NCI-H2171 (cell line): Measurements from ENCODE around the gene CNIH3.
A peak's percentile ranks its signal among the peaks of the same experiment; 100 is the strongest.

Experiments
- DNase-seq: peaks from one replicate; lab custom pipeline; 2025; lab: John Stamatoyannopoulos, UW

CNIH3 gene

DNA sequence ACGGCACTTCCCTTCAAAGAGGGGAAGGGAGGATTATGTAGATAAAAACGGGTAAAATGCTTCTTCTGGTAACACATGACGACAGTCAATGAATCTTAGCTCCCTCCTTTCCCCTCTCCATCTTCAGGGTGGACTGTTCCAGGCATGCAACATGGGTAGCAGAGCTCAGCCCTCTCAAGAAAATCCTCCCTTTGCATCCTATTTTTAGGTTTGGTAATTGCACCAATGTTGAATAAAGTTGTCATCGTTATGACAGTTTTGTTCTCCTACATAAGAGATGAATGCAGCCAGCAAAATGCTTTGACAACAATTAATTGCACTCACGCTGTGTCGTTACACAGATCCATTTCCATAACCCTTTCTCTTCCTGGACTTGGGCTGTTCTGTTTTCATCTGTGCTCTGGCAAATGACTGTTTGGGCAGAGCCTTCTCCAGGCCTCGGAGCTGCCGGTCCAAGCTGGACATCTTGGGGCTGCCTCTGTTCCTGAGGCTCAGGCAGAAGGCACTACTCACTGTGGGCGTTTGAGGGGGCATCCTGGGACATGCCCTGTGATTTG, 127.6 kb downstream of the CNIH3 start:
- DNase-seq, result no peak

DNA sequence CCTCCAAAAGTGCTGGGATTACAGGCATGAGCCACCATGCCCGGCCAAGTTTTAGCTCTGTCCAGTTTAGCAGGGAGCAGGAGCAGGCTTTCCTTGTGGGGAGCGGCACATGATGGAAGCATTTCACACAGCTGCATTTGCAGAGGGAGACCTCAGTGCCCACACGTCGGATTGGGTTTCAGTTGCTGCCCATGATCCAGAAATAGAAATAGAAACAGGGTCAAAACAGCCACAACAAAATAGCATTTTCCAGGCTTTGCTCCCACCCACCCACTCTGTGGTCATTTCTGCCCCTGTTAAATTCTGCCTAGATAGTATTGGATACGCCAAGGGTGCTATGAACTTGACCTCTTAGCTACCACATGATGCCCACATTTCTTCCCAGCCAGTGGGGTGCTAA, 128.4 kb downstream of the CNIH3 start:
- DNase-seq, result no peak

DNA sequence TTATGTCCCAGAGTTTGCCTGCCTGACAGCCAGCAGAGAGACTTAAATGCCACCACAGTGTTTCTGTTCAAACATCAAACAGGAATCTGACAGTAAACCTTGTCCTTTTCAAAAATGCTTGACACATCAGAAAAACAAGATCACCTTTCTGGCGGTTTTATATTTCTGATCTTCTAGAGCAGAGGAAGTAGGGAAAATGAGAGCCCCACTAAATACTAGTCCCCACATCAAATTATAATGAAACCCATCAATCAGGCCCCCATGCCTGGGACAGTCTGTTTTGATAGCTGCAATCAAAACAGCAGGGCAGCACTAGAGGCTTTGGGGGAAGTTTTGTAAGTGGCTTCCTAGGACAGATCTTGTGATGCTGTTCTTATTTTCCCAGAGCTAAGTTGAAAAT, 129.3 kb downstream of the CNIH3 start:
- DNase-seq, result no peak

DNA sequence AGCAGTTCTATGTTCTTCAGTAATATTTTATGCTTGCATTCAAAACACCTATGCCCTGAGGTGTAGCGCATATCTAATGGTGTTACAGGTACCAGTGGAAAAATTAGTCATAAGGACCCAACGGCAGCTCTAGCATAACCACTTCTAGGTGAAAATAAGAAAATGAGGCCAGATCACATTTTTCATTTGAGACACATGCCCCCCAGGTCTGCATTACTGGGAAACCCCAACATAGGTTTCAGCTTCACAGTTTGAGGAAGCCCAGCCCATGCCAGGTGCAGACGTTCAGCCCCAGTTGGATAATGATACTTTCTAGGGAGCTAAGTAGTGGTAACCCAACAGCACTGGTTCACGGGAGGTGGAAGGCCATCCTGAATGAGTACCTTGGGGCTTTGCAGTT, 129.8 kb downstream of the CNIH3 start:
- no peak for DNase-seq

DNA sequence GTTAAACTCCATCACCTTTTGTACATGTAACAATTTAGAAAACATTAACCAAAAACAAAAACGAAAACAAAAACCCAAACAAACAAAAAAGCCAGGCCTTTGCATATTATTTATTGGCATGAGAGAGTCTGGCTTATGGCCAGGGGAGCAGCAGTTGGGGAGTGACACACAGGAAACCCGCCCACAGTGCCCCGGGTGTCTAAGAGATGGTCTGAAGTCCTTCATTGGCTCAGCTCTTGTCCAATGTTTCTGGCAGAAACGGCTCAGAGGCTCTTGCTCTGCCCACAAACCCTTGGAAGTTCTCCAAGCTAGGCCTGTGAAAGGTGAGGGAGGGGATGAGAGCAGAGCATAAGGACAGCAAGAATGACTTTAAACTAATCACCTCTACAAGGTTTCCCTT, 131.5 kb downstream of the CNIH3 start:
- peak; percentile 28 for DNase-seq

DNA sequence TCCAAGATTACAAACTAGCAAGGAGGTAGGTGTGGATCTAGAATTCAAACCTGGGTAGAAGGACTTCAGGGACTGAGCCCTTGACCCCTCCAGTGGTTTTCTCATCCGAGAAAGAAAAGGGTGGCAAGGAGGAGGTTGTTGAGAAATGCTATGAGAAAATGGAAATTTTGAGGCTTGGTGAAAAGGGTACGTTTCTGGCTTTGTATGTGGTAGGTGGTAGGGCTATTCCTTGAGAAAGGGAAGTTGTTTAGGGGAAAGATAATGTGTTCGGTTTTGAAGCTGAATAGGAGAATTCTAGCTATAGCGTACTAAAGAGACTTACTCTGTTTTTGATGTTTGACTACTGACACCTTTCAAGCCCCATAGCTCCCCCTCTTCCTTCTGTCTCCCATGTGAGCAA, 133.8 kb downstream of the CNIH3 start:
- no peak for DNase-seq

DNA sequence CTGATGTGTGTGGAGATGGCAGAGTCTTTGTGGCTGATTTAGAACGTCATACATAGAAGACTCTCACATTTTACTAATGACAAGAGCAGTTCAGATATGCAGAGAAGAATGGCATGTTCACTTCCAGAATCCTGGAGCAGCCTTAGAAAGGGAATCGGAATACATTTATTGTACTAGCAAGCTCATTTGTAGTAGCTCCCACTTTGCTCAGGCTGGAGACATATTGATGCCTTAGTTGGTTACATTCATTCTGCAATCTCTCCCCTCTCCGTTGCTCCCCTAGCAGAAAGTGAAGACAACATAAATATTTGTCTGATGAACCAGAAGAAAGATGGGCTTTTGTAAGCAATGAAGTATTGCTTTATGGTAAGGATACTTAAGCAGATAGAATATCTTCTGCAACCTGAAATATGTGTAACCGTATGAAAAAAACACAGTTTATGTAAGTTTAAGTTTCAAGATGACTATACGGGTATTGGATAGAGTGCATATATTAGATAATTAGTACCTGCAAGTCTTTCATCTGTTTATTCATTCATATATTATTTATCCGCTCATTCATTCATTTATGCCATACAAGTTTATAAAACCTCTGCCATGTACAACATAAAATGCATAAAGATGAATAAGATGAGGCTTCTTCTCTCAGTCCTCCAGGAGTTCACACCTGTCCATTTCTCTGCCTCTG, 135.7 kb downstream of the CNIH3 start:
- no peak for DNase-seq

DNA sequence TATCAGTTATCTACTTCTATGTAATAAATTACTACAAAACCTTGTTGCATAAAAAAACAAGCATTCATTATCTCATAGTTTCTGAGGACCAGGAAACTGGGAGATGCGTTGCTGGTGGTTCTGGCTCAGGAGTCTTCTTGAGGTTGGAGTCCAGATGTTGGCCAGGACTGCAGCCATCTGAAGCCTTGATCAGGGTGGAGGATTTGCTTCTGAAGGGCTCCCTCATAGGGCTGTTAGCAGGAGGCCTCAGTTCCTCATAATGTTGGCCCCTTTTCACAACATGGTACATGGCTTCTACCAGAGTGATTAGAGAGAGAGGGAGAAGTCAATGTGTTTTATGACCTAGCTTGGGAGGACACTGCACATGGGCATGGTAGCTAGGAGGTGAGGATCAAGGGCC, 137.4 kb downstream of the CNIH3 start:
- DNase-seq, result no peak

DNA sequence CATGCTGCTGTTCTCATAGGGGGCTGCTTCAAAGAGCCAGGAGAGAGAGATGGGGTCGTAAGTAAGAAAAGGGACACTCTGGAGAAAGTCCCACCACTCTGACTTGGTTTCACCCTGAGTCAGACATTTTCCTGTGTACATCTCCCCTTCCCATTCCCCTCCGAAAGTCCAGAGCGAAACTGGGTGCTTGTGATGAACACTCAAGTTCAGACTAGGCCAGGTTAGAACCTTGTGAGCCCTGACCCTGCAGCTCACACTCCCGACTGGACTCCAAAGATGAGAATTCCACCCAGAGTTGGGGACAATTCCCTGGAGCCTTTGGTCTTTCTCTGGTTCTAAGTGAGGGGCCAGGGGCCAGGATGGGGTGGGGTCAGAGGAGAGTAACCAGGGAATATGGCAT, 139.5 kb downstream of the CNIH3 start:
- no peak for DNase-seq

DNA sequence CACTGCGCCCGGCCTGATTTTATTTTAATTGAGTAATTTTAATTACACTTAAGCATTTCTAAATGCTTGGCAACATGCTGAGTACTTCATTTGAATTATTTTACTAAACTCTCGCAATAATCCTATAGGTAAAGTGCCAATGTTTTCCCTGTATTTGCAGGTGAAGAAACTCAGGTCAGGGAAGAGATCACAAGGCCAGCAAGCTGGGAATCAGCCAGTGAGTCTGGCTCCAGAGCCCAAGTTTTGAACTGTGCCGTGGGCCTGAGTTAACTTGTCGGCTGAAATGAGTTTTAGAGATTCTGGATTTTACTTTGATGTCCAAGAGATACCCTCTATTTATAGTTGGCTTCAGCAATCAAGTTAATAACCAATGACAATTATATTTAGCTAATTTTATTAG, 141.4 kb downstream of the CNIH3 start:
- no peak for DNase-seq

DNA sequence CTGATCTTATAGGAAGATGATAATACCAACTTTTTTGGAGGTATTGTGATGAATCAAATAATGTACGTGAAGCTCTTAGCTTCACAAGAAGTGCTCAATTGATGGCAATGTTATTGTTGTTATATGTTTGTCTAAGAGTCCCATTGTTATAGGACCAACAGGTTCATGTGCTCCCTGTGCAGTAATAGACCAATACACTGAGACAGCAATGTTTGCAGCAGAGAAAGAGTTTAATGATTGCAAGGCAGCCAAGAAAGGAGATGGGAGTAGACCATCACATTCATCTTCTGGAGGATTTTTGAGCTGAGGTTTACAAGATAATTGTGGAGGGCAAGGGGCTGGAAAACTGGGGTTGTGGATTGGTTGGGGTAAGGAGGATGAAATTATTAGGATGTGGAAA, 143.0 kb downstream of the CNIH3 start:
- DNase-seq, result no peak

DNA sequence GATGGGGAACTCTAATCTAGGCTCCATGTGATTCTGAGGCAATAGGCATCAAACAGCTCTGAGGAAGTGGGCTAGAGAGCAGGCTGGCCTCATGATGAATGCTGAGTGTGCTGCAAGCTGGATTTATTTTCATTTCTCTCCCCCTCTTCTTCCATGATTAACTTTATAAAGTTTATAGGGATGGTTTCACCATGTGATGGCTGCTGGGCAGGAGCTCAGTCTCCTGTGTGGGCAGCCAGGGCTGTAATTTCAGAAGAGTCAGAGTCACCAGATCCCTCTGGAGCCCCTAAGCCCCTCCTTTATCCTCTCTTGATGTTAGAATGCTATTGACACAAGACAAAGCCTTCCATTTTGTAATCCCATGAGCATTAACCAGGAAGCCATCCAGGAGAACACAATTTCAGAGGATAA, 143.6 kb downstream of the CNIH3 start:
- DNase-seq, result no peak

DNA sequence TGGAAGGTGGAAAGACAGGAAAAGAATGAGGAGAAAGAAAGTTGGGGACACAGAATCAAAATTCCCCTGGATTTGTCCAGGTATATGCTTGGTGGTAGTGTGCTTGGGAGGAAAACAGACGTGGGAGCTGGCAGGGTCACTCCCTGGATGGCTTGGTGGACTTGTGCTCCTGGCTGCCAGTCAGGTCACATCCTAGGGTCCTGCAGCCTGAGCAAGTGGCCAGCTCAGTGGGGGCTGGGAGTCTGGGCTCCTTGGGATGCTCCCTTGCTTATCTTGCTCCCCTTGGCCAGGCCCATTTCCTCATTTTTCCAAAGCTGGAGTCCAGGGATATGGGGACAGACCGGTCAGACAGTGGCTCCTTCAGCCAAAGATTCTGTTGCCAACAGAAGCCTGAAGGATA, 144.0 kb downstream of the CNIH3 start:
- DNase-seq, result no peak

DNA sequence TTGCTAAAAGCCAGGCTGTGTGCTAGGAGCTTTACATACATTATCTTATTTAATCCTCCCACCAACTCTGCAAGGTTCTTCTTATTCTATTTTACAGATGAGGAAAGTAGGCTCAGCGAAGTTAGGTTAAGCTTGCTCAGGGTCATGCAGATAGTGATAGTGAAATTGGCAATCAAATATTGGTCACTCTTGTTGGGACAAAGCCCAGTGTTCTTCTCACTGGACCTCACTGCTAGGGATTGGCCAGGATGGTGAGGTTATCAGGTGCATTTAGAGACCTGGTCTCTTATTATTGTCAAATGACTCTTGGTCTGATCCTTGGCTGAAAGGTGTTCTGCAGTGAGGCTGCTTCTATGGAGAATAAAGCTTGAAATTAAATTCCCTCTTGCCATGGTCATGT, 145.1 kb downstream of the CNIH3 start:
- DNase-seq, result no peak

DNA sequence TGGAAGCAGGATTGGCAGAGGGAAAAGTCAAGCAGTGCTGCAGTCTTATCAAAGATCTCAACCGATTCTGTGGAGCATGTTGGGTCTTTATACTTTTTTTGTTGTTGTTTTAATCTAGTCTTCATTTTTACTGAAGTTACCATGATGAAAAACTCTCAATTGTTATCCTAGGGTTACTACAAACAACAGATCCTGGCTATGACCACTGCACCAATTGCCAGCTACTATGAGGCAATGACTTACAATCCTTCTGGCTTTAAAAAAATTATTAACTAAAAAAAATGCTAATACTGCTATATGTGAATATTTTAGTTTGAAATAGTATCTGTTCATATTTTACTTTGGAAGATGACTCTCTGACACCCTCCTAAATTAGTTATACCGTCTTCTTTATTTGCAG, 145.9 kb downstream of the CNIH3 start:
- DNase-seq, result no peak

DNA sequence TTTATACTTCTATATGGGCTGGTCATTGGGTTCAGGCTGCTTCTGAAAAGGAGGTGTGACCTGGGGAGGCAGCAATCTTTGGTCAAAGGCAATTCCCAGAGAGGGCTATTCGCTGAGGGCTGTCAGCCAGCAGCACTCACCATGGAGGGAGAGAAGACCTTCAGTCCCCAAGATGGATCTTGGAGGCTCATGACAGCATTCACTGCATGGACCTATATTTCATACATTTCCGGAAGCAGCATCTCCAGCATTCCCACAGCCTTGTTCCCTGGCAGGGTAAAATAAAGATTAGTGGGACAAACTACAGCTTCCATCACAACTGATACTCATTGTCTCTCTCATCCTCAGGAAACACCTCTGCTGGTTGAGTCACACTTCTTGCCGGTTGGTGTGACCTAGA, 146.6 kb downstream of the CNIH3 start:
- no peak for DNase-seq

DNA sequence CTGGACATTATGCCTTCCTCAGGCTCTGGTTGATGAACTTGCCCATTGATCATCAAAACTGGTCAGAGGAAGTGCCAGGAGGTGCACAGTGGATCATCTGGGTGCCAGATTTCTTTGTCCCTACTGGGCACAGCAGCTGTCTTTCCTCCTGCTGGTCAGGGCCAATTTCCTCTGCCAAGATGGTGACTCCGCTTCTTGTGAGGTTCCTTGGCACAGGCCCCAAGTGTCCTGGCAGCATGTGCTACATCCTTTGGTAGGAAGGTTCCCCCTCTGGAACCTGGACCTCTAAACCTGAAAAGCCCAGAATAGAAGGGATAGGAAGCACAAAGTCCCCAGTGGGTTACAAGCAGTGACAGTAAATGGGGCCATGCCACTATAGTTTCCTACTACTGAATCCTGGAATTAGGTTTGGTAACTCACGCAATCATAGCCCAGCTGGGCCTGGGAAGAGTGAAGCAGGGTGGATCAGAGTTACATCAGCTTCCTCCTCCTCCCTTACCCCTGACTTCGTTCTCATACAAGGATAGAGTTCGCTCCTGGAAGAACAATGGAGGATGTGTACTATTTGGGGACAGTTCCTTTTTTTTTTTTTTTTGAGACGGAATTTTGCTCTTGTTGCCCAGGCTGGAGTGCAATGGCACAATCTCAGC, 147.1 kb downstream of the CNIH3 start:
- DNase-seq, result no peak

DNA sequence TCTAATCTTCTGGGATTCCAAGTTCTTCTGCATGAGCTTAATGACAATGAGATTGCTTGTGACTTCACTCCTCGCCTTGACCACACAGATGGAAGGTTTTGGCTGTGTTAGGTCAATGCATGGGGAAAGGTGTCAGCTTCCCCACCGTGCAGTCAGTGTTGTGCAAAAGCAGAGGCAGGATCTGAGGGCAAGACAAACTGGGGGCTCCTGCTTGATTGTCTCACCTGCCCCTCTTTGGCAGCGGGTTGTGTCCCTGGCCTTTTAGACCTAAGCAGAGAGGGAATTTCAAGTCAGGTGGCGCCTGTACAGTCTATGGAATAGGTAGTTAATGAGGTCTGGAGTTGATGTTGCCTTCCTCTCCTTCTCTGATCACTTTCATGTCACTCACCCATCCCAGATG, 150.1 kb downstream of the CNIH3 start:
- no peak for DNase-seq

DNA sequence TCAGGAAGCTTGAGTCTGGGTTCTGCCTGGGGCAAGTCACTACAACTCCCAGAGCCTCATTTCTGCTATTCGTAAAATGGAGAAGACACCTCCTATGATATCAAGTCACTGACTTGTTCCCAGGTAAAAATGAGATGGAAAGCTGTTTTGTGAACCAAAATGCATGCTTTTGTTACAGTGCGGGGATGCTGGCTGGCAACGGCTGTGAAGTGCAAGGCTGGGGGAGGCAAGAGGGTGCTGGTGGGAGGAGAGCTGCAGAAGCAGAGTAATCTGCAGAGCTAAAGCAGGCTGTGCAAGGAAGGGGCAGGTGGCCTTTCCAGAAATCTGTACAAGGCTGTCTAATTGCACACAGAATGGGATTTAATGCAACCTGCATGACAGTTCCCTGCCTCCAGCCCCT, 150.9 kb downstream of the CNIH3 start:
- no peak for DNase-seq

DNA sequence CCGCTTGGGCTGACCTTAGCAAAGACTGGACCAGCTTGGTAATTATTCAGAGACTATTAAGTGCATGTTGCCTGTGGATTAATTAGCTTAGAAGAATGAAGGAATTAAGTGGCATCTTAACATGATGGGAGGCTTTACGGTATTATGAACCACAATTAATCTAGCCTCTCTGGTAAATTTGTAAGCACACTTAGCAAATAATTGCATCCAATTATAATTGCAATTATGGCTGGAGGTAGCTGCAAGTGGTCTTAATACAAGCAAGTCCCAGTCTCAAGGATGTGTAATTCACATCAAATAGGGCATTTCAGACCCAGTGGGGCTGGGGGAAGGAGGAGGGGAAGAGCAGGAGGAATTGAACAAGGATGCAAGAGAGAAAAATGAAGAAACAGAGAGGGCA, 151.6 kb downstream of the CNIH3 start:
- DNase-seq, result no peak

DNA sequence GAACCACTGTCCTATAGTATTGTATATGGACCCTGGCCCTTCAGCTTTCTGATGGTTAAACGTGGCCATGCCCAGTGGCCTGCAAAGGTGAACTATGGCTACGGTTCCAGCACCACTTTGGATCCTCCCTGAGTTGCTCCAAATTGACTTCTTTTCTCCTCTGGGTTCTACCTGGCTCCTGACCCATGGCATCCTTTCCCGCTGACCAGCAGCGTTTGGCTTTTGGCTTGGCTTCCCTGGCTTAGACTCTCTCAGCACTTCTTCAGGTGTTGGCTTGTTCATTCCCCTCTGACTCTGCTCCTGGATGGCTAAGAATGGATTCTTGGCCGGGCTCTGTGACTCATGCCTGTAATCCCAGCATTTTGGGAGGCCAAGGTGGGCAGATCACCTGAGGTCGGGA, 152.9 kb downstream of the CNIH3 start:
- no peak for DNase-seq

DNA sequence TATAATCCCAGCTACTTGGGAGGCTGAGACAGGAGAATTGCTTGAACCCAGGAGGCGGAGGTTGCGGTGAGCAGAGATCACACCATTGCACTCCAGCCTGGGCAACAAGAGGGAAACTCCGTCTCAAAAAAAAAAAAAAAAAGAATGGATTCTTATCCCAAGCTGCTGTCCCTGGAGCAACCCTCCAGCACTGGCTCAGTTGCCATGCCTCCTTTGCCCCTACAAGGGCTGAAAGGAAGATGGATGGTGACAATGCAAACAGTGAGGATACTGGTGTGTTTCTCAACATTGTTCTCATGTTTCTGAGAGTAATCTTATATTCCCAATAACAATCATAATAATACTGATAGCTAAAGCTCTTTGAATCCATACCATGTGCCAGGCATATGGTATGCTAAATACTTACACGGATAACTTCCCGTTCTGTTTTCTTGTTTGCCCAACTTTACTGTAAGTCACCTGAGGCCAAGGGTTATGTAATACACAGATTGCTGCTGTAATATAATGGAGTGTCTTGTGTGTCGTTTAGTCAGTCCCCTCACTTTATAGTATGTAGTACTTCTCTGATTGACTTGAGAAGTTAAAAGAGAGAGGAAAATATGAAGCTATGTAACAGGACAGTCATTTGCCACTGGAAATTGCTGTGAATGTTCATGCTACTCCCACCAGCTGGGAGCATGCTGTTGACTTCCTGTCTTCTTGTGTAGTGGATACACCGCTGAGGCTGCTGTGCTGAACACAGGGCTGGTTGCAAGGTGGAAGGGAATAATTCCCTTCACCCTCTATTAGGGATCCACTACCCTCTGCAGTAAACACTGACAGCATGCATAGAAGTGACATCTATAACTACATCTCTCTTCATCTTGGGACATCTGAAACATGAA, 153.6 kb downstream of the CNIH3 start:
- no peak for DNase-seq

DNA sequence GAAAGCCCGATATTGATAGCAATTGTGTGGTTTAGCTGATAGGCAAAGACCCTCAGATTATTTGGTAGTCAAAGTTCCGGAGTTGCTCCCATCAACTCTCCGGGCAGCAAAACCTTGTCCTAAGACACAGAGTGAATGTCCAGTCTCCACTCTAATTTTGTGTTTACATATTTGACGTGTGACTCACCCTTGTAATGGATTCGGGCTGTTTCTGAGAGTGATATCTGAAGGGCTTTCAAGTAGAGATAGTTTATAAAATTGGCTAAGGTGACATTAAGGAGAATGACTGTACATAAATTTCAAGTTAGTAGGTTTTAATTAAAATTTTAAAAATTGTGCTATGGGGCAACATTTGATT, 154.2 kb downstream of the CNIH3 start:
- DNase-seq, result no peak
